PFSK-1 (cell line): ENCODE data around the gene GHRHR.

Experiments
- POLR2AphosphoS5 ChIP-seq: IDR thresholded peaks from 2 replicates; pipeline ENCODE4 v1.6.1; 2012; ENCODE audit warnings: low read depth, mild to moderate bottlenecking, control low read depth, low read length, moderate library complexity
- TAF1 ChIP-seq: IDR thresholded peaks from 2 replicates; pipeline ENCODE4 v1.6.1; 2012; ENCODE audit warnings: low read length, control low read depth, borderline replicate concordance; ENCODE audit not compliant: insufficient read depth
- TF ChIP-seq, protein P1 (sequence below), 2 experiments: IDR thresholded peaks; 2 replicates each; pipeline versions ENCODE4 v1.6.1 to v1.8.0; 2011 to 2012; ENCODE audit warnings: low read depth in 2 of 2, low read length in 2 of 2, control low read depth in 1 of 2, inconsistent platforms in 1 of 2, mild to moderate bottlenecking in 1 of 2, moderate library complexity in 1 of 2; ENCODE audit not compliant: insufficient read depth in 1 of 2

DNA sequence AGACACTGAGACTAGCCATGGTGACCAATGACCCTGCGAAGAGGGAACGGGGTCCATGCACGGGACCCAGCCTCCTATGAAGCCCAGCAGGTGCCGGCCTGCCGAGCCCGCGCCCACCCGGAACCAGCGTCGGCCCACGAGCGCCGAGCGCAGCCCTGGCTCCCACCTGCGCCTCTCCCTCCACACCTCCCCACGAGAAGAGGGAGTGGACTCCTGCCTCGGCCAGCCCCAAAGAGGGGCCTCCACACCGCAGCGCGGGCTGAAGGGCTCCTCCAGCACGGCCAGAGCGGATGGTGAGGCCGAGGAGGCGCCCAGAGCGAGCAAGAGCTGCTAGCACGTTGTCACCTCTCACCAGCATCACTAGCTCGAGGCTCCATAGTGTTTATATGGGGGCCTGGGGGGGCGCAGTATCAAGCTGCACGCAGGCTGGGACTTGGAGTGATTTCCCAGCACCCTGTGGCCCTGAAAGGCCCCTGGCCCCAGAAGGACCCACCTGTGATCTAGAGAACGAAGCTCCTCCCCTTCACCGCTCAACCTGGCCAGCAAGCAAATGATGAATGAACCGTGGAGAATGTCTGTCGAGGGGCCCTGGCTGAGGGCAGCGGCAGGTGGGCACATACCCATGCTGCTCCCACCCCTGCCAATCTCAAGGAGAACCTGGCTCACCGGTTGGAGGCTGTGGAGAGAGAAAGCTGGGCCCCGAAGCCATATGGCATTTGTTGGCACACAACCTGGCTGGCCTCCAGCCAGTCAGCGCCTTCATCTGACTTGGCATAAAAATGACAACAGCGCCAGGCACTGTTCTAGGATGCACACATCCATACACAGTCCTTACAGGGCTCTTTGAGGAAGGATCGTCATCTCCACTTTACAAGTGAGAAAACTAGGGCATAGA is 30.7 kb downstream of the GHRHR start:
- TF ChIP-seq TAF1 (no peak), POLR2AphosphoS5 (no peak)
- TF ChIP-seq, protein P1, sequence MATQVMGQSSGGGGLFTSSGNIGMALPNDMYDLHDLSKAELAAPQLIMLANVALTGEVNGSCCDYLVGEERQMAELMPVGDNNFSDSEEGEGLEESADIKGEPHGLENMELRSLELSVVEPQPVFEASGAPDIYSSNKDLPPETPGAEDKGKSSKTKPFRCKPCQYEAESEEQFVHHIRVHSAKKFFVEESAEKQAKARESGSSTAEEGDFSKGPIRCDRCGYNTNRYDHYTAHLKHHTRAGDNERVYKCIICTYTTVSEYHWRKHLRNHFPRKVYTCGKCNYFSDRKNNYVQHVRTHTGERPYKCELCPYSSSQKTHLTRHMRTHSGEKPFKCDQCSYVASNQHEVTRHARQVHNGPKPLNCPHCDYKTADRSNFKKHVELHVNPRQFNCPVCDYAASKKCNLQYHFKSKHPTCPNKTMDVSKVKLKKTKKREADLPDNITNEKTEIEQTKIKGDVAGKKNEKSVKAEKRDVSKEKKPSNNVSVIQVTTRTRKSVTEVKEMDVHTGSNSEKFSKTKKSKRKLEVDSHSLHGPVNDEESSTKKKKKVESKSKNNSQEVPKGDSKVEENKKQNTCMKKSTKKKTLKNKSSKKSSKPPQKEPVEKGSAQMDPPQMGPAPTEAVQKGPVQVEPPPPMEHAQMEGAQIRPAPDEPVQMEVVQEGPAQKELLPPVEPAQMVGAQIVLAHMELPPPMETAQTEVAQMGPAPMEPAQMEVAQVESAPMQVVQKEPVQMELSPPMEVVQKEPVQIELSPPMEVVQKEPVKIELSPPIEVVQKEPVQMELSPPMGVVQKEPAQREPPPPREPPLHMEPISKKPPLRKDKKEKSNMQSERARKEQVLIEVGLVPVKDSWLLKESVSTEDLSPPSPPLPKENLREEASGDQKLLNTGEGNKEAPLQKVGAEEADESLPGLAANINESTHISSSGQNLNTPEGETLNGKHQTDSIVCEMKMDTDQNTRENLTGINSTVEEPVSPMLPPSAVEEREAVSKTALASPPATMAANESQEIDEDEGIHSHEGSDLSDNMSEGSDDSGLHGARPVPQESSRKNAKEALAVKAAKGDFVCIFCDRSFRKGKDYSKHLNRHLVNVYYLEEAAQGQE (IDR thresholded peaks at IDR 0.05; ENCODE audit: insufficient read depth in 1 of 2, low read depth in 2 of 2, low read length in 2 of 2): no peak
